ENCODE measurements around the gene M6PR.

DNA sequence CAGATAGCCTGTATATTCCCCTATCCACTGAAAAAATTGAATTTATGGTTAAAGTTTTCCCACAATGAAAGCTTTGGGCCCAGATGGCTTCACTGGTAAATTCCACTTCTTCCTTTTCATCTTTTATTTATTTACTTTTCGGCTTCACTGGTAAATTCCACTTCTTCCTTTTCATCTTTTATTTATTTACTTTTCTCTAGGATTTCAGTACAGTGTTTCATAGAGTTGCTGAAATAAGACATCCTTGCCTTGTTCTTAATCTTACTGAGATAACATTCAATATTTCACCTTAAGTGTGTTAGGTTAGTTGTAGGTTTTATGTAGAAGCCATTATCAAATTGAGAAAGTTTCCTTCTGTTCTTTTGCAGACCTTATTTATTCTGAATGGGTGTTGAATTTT, 21.0 kb upstream of the M6PR start:
- TF ChIP-seq CTCF (IDR thresholded peaks at IDR 0.05) (no peak), POLR2A (IDR thresholded peaks at IDR 0.05) (no peak)
